HG03460 (cell line): ENCODE measurements around the gene CALHM1.
A peak's percentile ranks its signal among the peaks of the same experiment; 100 is the strongest.
"Not testable (repeated sequence)": the region's sequence is repeated elsewhere in the genome, so short reads cannot be mapped to it uniquely, and the experiment has no call there.

Experiments used
- ATAC-seq: cut with Tn5 transposase; IDR thresholded peaks from one replicate; pipeline ENCODE4 v1.9.1; 2021; ENCODE audit not compliant: unreplicated experiment

Gene CALHM1, protein sequence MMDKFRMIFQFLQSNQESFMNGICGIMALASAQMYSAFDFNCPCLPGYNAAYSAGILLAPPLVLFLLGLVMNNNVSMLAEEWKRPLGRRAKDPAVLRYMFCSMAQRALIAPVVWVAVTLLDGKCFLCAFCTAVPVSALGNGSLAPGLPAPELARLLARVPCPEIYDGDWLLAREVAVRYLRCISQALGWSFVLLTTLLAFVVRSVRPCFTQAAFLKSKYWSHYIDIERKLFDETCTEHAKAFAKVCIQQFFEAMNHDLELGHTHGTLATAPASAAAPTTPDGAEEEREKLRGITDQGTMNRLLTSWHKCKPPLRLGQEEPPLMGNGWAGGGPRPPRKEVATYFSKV

DNA sequence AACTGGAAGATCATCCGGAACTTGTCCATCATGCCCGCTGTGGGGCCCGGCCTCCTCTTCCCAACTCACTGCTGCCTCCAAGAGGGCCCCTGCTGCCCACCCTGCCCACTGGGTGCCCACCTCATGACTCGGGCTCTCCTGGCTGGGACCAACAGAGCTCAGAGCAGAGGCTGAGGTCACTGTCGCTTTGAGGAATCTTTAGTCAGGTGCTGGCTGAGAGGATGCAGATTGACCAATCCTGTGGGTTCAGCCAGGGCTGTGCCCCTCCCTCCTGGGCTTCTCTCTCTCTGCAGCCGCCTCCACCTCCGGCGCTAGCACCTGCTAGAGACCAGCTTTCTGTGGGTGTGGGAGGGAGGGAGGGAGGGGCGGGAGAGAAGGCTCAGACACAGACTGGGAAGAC is at the start of gene CALHM1:
CALHM1 (minus strand) TSS at position 181 of the 400 bp plus-strand sequence; CDS start at position 32, 149 bp downstream.
- ATAC-seq: peak; percentile 80

DNA sequence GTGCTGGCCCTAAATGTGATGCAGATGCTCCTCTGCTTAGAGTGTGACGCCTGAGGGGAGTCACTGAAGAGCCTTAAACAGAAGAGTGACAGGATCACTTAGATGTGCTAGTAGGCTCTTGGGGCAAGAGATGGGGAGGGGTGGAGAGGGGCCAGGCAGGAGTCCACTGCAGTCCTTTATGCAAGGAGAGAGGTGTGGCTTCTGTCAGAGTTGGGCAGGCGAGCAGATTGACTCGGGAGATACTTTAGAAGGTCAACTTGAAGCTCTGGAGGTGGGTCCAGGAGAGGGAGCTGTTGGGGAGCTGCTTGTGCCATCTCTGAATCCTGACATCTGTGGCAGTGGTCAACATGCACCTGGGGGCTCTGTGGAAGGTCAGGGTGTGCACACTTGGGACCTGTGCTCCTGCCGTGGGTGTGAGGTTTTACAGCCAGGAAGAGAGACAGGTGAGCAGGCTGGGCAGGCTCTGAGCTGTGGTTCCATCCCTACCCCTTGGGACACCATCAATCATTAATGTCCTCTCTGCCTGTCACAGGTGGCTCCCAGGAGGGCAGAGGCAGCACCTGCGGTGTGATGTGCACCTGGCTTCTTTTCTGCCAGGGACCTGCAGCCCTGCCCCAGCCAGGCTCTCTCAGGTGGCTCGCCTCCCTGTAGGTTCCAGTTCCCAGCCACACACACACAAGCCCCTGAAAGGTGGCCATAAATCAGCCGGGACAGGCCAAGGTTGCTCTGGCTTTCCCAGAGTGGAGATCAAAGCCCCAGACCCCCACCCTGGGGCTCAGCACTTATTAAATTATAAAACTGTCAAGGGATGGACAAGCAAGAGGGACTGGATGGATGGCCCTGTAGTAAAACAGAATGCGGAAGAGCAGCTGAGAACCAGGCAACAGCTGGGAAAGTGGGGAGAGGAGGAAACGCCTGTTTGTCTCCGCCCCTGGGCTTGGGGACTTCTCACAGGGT is 48.8 kb upstream of the CALHM1 start:
- ATAC-seq: no peak

DNA sequence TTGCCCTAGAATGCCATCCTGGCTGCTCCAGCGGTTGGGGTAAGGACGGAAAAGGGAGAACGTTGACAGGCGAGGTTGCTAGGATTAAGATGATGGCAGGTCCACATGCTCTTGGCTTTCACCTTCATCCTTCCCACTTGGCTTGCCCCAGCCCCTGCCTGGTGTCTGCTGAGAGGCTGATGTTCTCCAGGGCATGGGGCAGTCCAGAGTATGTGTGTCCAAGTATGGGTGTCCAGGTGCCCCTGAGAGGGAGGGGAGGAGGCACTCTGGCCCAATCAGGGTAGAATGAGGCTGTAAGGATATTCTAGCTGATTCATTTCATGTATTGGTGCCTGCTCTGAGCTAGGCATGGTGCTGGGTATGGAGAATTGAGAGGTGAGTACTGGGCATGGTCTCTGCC is 47.4 kb upstream of the CALHM1 start:
- ATAC-seq: no peak

DNA sequence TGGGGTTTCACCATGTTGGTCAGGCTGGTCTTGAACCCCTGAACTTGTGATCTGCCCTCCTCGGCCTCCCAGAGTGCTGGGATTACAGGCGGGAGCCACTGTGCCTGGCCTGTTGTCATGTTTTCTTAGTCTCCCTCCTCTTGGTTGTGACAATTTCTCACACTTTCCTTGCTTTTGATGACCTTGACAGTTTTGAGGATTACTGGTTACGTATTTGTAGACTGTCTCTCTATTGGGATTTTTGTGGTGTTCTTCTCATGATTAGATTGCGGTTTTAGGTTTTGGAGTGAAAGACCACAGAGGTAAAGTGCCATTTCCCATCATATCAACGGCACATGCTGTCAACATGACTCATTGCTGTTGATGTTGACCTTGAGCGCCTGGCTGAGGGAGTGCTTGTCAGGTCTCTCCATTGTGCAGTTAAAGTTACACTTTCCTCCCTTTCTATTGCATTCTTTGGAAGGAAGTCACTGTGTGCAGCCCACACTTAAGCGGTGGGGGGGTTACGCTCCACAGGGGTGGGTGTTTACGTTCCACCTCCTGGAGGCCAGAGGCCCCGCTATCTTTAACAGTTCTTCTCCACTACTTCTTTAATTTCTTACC is 45.6 kb upstream of the CALHM1 start:
- peak; percentile 51 for ATAC-seq

DNA sequence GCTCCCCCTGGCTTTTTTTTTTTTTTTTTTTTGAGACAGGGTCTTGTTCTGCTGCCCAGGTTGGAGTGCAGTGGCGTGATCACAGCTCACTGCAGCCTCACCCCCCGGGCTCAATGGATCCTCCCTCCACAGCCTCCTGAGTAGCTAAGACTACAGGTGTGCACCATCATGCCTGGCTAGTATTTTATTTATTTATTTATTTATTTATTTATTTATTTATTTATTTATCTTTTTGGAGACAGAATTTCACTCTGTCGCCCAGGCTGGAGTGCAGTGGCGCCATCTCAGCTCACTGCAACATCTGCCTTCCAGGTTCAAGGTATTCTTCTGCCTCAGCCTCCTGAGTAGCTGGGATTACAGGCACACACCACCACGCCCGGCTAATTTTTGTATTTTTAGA is 45.1 kb upstream of the CALHM1 start:
- not testable (repeated sequence) for ATAC-seq

DNA sequence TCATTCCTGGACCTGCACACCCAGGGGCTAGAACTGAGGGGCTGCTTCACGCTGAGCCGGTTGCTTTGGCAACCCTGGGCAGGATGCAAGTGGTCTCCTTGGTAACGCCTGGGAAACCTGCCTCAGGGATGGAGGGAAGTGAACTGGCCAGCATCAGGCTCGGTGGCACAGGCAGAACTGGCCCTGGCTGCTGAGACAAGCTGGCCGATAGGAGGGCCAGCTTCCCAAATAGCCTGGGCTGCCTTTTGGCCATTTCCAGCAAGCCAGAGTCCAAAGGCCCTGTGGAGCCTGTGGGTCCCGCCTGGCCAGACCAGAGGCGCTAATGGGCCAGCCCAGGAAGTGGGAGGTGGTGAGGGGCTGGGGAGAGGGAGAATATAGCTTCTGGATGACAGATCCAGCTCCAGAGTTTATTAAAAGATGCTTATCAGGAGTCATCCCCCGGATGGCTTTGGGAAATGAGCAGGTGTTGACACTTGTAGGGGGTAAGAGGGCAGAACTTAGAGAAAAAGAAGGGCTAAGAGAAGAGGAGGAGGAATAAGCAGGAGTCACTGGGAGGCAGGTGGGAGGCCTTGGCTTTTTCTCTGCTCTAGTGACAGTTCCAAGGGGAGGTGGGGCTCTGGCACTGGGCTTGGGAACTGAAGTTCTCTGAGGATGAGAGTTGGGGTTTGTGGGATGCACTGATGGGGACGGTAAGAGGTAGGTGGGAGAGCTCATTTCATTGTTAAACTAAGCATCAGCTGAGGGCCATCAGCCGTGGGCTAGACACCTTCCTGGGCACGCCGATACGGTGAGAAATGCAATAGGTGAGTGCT is 44.4 kb upstream of the CALHM1 start:
- no peak for ATAC-seq

DNA sequence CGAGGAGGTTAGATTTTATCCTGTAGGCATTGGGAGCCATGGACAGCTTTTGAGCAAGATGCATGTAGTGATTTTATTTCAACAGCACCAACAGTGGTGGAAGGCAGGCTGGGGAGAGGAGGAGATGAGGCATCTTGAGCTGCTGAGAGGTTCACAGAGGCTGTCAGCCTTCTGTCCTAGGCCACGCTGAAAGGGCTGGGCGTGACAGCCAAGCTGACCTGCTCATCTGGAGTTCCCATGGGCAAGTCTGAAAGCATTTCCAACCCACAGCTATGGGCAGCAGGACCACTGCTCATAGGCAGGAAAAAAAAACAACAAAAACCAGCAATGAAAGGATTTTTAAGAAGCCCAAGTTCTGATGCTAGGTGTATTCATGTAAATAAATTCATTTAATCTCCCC is 42.5 kb upstream of the CALHM1 start:
- ATAC-seq: no peak

DNA sequence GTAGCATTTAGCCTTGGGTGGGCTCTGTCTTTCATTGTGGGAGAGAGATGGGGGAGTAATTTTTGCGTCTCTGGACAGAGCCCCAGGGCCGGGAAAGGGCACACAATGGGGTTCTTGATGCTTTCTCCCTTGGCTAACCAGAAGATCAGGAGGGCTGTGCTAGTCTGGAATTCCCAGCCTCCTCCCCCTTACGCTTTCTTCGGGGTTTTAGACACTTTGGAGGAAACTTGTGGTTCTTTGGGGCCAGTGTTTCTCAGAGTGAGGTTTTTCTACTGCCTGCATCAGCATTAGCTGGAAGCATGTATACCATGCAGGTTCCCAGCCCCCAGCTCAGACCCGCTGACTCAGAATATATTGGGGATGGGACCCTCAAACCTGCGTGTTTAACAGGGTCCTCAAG is 41.8 kb upstream of the CALHM1 start:
- ATAC-seq: no peak

DNA sequence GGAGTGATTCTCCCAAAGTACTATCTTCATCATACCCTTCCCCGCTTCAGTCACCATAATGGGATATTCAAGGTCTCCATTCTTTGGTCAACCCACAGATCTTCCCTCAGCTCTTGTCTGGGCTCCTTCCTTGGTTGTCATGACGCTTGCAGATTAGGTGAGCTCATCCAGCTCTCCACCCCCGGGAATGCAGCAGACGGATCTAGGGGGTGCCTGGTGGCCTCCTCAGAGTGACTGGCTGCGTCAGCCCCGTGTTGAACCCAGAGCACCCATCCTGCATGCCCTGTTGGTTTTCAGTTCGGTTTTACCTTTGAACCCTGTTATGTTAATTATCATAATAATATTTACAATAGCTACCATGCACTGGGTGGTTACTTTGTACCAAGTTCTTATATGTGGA is 41.2 kb upstream of the CALHM1 start:
- ATAC-seq: no peak

DNA sequence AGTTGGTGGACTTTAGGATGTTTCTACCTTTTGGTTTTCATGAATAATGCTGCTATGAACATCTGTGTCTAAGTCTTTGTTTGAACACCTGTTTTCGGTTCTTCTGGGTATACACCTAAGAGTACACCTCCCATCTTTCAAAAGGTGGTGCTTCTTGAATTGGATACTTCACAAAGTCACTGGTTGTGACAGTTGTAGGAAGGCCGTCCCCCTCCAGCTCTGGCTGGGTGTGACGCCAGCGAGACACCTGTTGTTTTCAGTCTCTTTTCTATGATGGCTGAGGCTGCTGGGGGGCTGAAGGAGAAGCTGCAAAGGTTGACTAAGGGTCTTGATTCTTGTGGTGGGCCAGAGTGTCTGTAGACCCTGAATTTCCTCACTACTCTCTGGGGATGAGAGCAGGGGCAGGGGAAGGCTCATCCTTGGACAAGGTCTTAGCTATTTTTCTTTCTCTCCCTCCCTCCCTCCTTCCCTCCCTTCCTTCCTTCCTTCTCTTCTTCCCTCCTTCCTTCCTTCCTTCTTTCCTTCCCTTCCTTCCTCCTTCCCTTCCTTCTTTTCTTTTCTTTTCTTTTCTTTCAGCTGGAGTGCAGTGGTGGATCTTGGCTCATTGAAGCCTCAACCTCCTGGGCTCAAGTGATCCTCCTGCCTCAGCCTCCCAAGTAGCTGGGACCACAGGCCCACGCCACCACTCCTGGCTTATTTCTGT is 40.4 kb upstream of the CALHM1 start:
- no peak for ATAC-seq

DNA sequence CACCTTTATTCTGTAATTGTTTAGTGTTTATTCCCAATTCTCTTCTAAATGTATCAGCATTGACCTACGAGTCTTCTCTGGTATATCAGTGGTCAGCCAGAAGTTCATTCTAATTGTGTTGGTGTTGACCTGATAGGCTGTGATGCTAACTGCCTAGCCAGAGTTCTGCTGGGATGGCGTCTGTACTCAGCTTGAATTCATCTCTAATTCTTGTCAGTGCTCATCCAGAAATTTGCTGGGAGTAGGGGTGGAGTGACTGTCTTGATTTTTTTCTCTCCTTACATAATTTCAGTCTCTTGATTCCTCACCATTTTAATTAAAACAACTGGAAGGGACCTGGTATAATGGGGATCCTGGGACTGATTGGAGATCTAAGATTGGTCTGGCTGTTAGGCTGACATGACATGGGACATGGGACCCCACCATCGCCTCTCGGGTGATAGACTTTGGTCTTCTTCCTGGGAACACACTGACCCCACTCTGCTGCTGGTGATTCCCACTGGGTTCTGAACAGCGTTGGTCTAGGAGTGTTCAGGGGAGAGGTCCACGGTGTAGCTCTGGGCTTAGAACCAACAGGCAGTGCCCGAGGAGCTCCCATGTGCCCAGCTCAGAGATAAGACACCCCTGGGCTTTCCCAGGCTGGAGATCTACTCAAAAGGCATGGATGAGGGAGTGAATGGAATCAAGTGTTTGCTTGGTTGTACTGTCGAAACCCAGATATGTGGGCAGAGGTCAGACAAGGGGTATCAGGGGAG is 38.6 kb upstream of the CALHM1 start:
- ATAC-seq: no peak

DNA sequence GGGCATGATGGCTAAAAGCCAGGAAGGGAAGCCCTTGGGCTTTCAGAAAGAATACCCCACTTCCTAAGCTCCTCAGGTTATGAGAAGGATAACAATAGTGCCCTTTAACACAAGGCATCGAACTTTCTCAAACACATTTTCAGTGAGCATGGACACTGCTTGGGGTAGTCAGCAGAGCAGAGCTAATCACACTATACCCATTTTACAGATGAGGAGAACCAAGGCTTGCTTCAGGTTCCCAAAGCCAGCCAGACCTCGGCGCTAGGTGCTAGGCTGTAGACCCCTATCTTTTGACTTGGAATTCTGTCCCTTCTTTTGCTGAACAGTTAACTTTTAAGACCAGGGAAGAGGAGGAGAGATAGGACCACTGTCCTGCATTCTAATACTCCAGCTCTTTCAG is 36.6 kb upstream of the CALHM1 start:
- ATAC-seq: no peak

DNA sequence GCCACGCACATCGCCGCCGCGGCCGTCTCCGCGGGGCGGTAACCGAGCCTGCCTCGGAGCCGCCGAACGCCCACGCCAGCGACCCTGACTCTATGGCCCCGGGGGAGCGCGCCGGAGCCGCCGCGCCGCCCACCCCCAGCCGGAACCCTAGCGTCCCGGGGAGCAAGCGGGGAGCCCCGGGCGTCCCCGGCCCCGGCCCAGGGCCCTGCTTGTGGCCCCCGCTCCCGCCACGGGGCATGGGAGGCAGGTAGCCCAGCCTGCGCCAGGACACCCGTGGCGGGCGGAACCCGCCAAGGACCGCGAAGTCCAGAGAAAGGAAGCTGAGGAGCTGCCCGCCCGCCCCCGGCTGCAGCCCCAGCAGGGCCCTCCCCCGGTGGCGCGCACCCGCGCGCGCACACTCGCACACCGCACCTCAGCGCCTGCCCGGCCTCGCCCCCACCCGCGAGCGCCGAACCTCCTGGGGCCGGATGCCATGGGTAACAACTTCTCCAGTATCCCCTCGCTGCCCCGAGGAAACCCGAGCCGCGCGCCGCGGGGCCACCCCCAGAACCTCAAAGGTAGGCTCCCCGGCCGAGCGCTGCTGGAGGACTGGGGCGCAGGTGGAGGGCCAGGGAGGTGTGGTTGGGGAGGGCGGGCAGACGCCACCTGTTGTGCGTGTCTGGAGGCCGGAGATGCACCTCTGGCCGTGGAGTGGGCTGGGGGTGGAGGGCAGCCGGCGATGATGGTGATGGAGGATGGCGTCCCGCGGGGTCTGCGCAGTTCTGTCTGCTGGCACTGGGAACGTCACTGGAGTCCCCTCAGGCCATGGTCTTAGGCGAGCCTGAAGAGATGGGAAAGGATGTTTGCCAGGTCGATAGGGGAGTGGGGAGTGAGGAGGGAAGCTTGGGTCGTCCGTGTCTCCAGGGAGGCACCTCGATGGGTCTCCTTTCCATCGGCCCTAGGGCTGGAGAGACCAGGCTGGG is 35.5 kb upstream of the CALHM1 start:
- no peak for ATAC-seq

DNA sequence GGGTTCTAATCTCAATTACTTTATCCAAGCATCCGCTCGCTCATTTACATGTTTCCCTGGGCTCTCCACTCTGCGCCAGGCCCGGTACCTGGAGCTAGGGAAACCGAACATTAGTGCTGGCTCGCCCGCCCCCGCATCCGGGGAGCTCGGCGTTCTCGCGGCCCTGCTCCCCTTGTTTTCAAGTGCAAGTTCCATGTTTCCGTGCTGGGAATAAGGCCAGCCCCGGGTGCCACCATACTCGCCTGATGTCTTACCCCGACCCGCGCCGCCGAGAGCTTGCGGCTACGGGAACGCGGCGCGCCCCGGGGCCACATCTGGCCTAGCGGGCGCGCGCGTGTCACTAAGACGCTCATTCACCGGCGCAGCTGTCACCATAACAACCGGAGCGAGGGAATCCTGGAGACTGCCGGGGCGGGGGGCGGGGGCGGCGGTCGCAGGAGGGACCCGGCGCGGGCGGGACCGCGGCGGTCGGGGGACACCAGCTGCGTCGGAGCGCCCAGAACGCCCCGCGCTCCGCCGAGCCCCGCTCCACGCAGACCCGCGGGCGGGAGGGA is 34.7 kb upstream of the CALHM1 start, which contains the start of gene NEURL1:
NEURL1 (plus strand) TSS at position 344 of the 554 bp plus-strand sequence. CDS start 683 bp downstream, outside the sequence.
- ATAC-seq: no peak

DNA sequence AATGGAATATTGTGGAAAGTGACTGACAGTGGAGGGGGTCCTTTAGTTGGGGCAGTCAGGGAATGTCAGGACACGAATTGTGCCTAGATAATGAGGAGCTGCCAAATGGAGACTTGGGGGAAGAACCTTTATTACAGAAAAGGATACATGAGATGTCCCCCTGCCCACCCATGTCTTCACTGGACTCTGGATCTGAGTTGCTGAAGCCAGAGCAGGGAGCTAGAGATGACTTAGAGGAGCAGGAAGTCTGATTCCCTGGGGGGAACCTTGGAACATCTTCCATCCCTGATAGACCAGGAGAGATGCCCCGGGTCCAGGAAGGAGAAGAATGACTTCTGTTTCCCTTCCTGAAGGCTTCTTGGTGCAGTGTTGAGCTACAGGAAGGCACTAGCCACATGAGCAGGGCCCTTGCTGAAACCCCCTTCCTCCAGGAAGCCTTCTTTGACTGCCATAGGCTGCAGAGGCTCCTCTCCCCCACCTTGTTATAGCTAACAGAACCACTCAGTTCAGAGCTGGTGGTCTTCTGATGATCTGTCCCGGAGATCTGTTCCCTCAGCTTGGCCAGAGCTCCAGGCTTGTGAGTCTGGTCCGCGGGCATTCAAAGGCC is 34.1 kb upstream of the CALHM1 start:
- ATAC-seq: no peak

DNA sequence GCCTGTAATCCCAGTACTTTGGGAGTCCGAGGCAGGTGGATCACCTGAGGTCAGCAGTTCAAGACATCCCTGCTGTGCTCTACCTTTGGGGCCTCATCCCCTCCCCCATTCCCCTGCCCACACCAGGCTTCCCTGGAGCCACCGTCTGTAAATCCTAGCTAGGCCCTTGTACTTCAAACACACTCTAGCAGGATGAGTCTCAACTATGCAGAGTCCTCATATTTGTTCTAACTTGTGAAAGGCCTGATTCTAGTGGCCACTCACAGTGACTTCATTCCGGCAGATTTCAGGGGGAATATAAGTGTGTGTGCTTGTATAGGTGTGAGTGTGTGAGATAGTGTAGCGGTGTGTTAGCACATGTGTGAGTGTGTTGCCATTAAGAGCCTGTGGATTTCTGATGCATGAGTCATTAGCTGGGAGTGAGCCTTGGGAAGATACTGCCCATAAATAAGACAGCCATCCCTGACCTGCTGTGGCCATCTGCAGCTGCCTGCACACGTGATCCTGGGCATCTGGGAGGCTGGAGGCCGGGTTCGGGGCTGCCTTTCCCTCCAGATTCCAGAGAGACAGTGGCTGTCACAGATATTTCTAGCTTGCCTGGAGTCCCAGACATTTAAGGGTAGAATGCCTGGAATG is 33.1 kb upstream of the CALHM1 start:
- no peak for ATAC-seq

DNA sequence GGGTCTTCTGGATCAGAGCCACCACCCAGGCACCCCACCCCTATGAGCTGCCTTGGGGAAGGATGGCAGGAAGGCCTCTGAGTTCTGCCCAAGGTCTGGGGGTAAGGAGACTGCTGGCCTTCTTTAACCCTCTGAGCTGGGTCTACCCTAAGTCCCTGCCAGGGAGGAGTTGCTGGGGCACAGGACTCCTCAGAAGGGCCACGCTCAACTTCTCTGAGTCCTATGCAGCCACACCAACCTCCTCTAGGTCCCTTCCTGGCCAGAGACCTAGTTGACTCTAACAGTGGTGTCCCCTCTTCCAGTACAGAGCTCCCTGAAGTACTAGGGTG is 32.2 kb upstream of the CALHM1 start:
- no peak for ATAC-seq
